DOHH2 (cell line): ENCODE data around the gene ITPKB.
A peak's percentile ranks its signal among the peaks of the same experiment; 100 is the strongest.

ENCODE experiments used
- H3F3A ChIP-seq: fragments of 200-600 bp; sonication (generic), shearing (Covaris generic); 2 replicates; pipeline ENCODE4 v1.6.0; 2016; ENCODE audit warnings: antibody characterized with exemption, mild to moderate bottlenecking; ENCODE audit not compliant: control insufficient read depth, insufficient read depth
- H3K27ac ChIP-seq: fragments of 200-600 bp; sonication (generic); 2 replicates; pipeline ENCODE4 v1.5.1; 2014; ENCODE audit warnings: low read depth, mild to moderate bottlenecking, low read length, moderate library complexity
- H3K27me3 ChIP-seq: fragments of 200-600 bp; sonication (generic); 2 replicates; pipeline ENCODE4 v1.6.1; 2014; ENCODE audit warnings: mild to moderate bottlenecking, low read length, mixed read lengths; ENCODE audit not compliant: control insufficient read depth
- H3K36me3 ChIP-seq: fragments of 200-600 bp; sonication (generic); 2 replicates; pipeline ENCODE4 v1.6.1; 2014; ENCODE audit warnings: mild to moderate bottlenecking, low read length, moderate library complexity, mixed read lengths; ENCODE audit not compliant: control insufficient read depth
- H3K4me1 ChIP-seq: fragments of 200-600 bp; sonication (generic); 2 replicates; pipeline ENCODE4 v1.6.1; 2014; ENCODE audit warnings: mild to moderate bottlenecking, low read length, mixed read lengths; ENCODE audit not compliant: control insufficient read depth
- H3K4me2 ChIP-seq: fragments of 200-600 bp; sonication (generic); 2 replicates; pipeline ENCODE4 v1.6.0; 2014; ENCODE audit warnings: mild to moderate bottlenecking, low read length, moderate library complexity
- H3K4me3 ChIP-seq: fragments of 200-600 bp; sonication (generic); 2 replicates; pipeline ENCODE4 v1.5.1; 2014; ENCODE audit warnings: mild to moderate bottlenecking, low read length, mixed read lengths
- H3K79me2 ChIP-seq: fragments of 200-600 bp; sonication (generic); 2 replicates; pipeline ENCODE4 v1.6.1; 2014; ENCODE audit warnings: mild to moderate bottlenecking, low read length, mixed read lengths; ENCODE audit not compliant: control insufficient read depth
- H3K9me2 ChIP-seq: fragments of 200-600 bp; sonication (generic); replicated peaks from 2 replicates; pipeline ENCODE4 v1.6.1; 2014; ENCODE audit warnings: mild to moderate bottlenecking, low read length, mixed read lengths; ENCODE audit not compliant: control insufficient read depth
- H3K9me3 ChIP-seq: fragments of 200-600 bp; sonication (generic); 2 replicates; pipeline ENCODE4 v1.6.1; 2014; ENCODE audit warnings: antibody characterized with exemption, low read length, mixed read lengths; ENCODE audit not compliant: control insufficient read depth, insufficient read depth
- H4K20me1 ChIP-seq: fragments of 200-600 bp; sonication (generic); 2 replicates; pipeline ENCODE4 v1.6.0; 2014; ENCODE audit warnings: low read depth, mild to moderate bottlenecking, antibody characterized with exemption, low read length, moderate library complexity; ENCODE audit not compliant: control insufficient read depth, insufficient read depth
- EZH2phosphoT487 ChIP-seq: fragments of 200-600 bp; sonication (generic); IDR thresholded peaks from 2 replicates; pipeline ENCODE4 v1.6.1; 2017; ENCODE audit warnings: borderline replicate concordance, mild to moderate bottlenecking, antibody characterized with exemption, low read length, moderate library complexity, mixed read lengths
- TF ChIP-seq, protein P1 (sequence below): fragments of 200-600 bp; sonication (generic); IDR thresholded peaks from one replicate; pipeline ENCODE4 v1.5.1; 2014; ENCODE audit warnings: antibody characterized with exemption, mild to moderate bottlenecking, low read depth, low read length; ENCODE audit not compliant: poor library complexity, severe bottlenecking

ITPKB gene

GRCh38 chr1:226766565-226766964 lies 27.5 kb upstream of the ITPKB start:
- Histone ChIP-seq H3K9me3 (no peaks in the 10 kb centered on the region), H3K79me2 (no peaks in the 10 kb centered on the region), H3F3A (no peaks in the 10 kb centered on the region), H3K27ac (no peak overlapping the region), H3K27me3 (peaks cover 15% of the 10 kb centered on the region), H3K4me1 (peaks cover 28% of the 10 kb centered on the region), H3K36me3 (no peaks in the 10 kb centered on the region), H3K4me2 (peak overlapping the region; percentile 47), H3K9me2 (no peaks in the 10 kb centered on the region), H4K20me1 (no peaks in the 10 kb centered on the region), H3K4me3 (peak overlapping the region; percentile 31; the same call in 1 of the 2 replicates)
- TF ChIP-seq EZH2phosphoT487, result no peak
- TF ChIP-seq, protein P1, sequence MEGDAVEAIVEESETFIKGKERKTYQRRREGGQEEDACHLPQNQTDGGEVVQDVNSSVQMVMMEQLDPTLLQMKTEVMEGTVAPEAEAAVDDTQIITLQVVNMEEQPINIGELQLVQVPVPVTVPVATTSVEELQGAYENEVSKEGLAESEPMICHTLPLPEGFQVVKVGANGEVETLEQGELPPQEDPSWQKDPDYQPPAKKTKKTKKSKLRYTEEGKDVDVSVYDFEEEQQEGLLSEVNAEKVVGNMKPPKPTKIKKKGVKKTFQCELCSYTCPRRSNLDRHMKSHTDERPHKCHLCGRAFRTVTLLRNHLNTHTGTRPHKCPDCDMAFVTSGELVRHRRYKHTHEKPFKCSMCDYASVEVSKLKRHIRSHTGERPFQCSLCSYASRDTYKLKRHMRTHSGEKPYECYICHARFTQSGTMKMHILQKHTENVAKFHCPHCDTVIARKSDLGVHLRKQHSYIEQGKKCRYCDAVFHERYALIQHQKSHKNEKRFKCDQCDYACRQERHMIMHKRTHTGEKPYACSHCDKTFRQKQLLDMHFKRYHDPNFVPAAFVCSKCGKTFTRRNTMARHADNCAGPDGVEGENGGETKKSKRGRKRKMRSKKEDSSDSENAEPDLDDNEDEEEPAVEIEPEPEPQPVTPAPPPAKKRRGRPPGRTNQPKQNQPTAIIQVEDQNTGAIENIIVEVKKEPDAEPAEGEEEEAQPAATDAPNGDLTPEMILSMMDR, result no peak

GRCh38 chr1:226764533-226764932 lies 25.5 kb upstream of the ITPKB start:
- H3K36me3 ChIP-seq, result no peaks in the 10 kb centered on the region
- H3F3A ChIP-seq, result no peaks in the 10 kb centered on the region
- no peak overlapping the region for H3K27ac ChIP-seq
- no peaks in the 10 kb centered on the region for H4K20me1 ChIP-seq
- H3K9me2 ChIP-seq, result no peaks in the 10 kb centered on the region
- H3K4me3 ChIP-seq, result no peak overlapping the region
- TF ChIP-seq, protein P1, result no peak
- TF ChIP-seq EZH2phosphoT487, result no peak
- no peaks in the 10 kb centered on the region for H3K9me3 ChIP-seq
- H3K79me2 ChIP-seq, result no peaks in the 10 kb centered on the region
- H3K27me3 ChIP-seq, result peaks cover 15% of the 10 kb centered on the region
- H3K4me1 ChIP-seq, result peaks cover 28% of the 10 kb centered on the region
- H3K4me2 ChIP-seq, result no peak overlapping the region

GRCh38 chr1:226763905-226764264 lies 24.8 kb upstream of the ITPKB start:
- H3K4me3 ChIP-seq, result no peak overlapping the region
- H4K20me1 ChIP-seq, result no peaks in the 10 kb centered on the region
- no peaks in the 10 kb centered on the region for H3F3A ChIP-seq
- peaks cover 28% of the 10 kb centered on the region for H3K4me1 ChIP-seq
- H3K36me3 ChIP-seq, result no peaks in the 10 kb centered on the region
- H3K9me3 ChIP-seq, result no peaks in the 10 kb centered on the region
- no peak overlapping the region for H3K27ac ChIP-seq
- no peak for TF ChIP-seq EZH2phosphoT487
- TF ChIP-seq, protein P1, result no peak
- no peaks in the 10 kb centered on the region for H3K9me2 ChIP-seq
- H3K27me3 ChIP-seq, result peaks cover 15% of the 10 kb centered on the region
- no peaks in the 10 kb centered on the region for H3K79me2 ChIP-seq
- H3K4me2 ChIP-seq, result no peak overlapping the region
